Endodermal cell (in vitro differentiated cells): Measurements from ENCODE around the gene RPL10A. TPM values are rescaled to one million over a fixed set of nuclear protein-coding genes. Genes with fewer than 3 reads are reported as not detected.

ENCODE experiments used
- DNase-seq: peaks from one replicate; pipeline ENCODE4 v3.0.0-alpha.2; 2017
- H3K27ac ChIP-seq: 2 replicates; pipeline ENCODE4 v1.5.1; 2013; ENCODE audit warnings: mild to moderate bottlenecking, low read depth, low read length, moderate library complexity
- H3K27me3 ChIP-seq: 2 replicates; pipeline ENCODE4 v1.6.1; 2013; ENCODE audit warnings: mild to moderate bottlenecking, low read length, moderate library complexity; ENCODE audit not compliant: insufficient read depth, control insufficient read depth, poor library complexity, severe bottlenecking
- H3K36me3 ChIP-seq: 2 replicates; pipeline ENCODE4 v1.7.0; 2013; ENCODE audit warnings: mild to moderate bottlenecking, low read length, moderate library complexity; ENCODE audit not compliant: control insufficient read depth, insufficient read depth
- H3K4me1 ChIP-seq: one replicate; pipeline ENCODE4 v1.7.0; 2013; ENCODE audit warnings: low read length; ENCODE audit not compliant: control insufficient read depth, insufficient read depth
- H3K4me3 ChIP-seq: 2 replicates; pipeline ENCODE4 v1.5.1; 2013; ENCODE audit warnings: mild to moderate bottlenecking, low read length, moderate library complexity
- H3K9ac ChIP-seq: 2 replicates; pipeline ENCODE4 v1.6.1; 2013; ENCODE audit warnings: mild to moderate bottlenecking, low read length, moderate library complexity; ENCODE audit not compliant: poor library complexity, severe bottlenecking; ENCODE audit errors: extremely low read depth
- H3K9me3 ChIP-seq: 2 replicates; pipeline ENCODE4 v1.6.1; 2013; ENCODE audit warnings: mild to moderate bottlenecking, low read length, moderate library complexity; ENCODE audit not compliant: control insufficient read depth
- H3K27ac Mint-ChIP-seq: 2 replicates; pipeline ENCODE4 v1.8.0; 2020; ENCODE audit warnings: mixed read lengths
- H3K27me3 Mint-ChIP-seq: 2 replicates; pipeline ENCODE4 v1.8.0; 2021; ENCODE audit warnings: mild to moderate bottlenecking, mixed read lengths; ENCODE audit not compliant: insufficient read depth
- H3K36me3 Mint-ChIP-seq: 2 replicates; pipeline ENCODE4 v1.8.0; 2020; ENCODE audit warnings: low read depth, mixed read lengths
- H3K4me1 Mint-ChIP-seq: 2 replicates; pipeline ENCODE4 v1.8.0; 2020; ENCODE audit warnings: mixed read lengths
- H3K4me3 Mint-ChIP-seq: 2 replicates; pipeline ENCODE4 v1.8.0; 2020; ENCODE audit warnings: mild to moderate bottlenecking, moderate library complexity, mixed read lengths
- H3K9me3 Mint-ChIP-seq: 2 replicates; pipeline ENCODE4 v1.8.0; 2020; ENCODE audit warnings: mild to moderate bottlenecking, mixed read lengths
- CTCF ChIP-seq: fragments of 200-600 bp; sonication (generic); conservative IDR thresholded peaks from 2 replicates; pipeline ENCODE4 v1.5.0; 2021; ENCODE audit warnings: antibody characterized with exemption, mild to moderate bottlenecking
- WGBS, 2 experiments: methylation state at CpG; one replicate each; pipeline versions ENCODE4 v1.1.5 to v1.1.7; 2013; ENCODE audit warnings: missing lambda C conversion rate in 2 of 2, mixed read lengths in 1 of 2; ENCODE audit not compliant: insufficient coverage in 1 of 2, insufficient read length in 1 of 2; 5-methylcytosine and 5-hydroxymethylcytosine counted together
- total RNA-seq, 2 donors: library from RNA; stranded (reverse); fragmentation: NEBNext Ultra II Directional in 1 of 2; extraction: Animal tissue kit (Norgen Biotek cat#: 25700) in 1 of 2; gene quantifications; 2 replicates in 1 of 2; 3 replicates in 1 of 2; pipeline ENCODE4 v1.2.1, GENCODE V29; 2021

The RPL10A gene
- total RNA-seq, 2 donors from 2014 or later, result 1,411 to 1,652 TPM

- Histone ChIP-seq H3K9me3 (no peaks in the 10 kb centered on the region), H3K36me3 (no peaks in the 10 kb centered on the region), H3K4me3 (no peak overlapping the region), H3K27ac (no peak overlapping the region), H3K4me1 (no peaks in the 10 kb centered on the region), H3K9ac (no peak overlapping the region), H3K27me3 (no peaks in the 10 kb centered on the region)
- Mint-ChIP-seq H3K27me3 (peaks cover 25% of the 10 kb centered on the region), H3K27ac (no peak overlapping the region), H3K36me3 (no peaks in the 10 kb centered on the region), H3K4me1 (no peaks in the 10 kb centered on the region), H3K4me3 (no peak overlapping the region), H3K9me3 (no peaks in the 10 kb centered on the region)
- DNase-seq, result no peak
- WGBS, 2 experiments, result 50 to 74% methylated on average over 2 to 5 of the region's 5 CpGs
- TF ChIP-seq CTCF, result no peak
Measured at GRCh38 chr6:35508542-35508941, 40.3 kb downstream of the RPL10A start.

GRCh38 chr6:35510916-35511561, 42.8 kb downstream of the RPL10A start:
- no peak overlapping the region for H3K4me3 ChIP-seq
- no peak overlapping the region for H3K27ac Mint-ChIP-seq
- H3K36me3 ChIP-seq, result no peaks in the 10 kb centered on the region
- H3K4me1 ChIP-seq, result no peaks in the 10 kb centered on the region
- H3K27ac ChIP-seq, result no peak overlapping the region
- H3K27me3 ChIP-seq, result no peaks in the 10 kb centered on the region
- no peaks in the 10 kb centered on the region for H3K36me3 Mint-ChIP-seq
- DNase-seq, result no peak
- no peaks in the 10 kb centered on the region for H3K4me1 Mint-ChIP-seq
- no peaks in the 10 kb centered on the region for H3K9me3 Mint-ChIP-seq
- H3K9me3 ChIP-seq, result no peaks in the 10 kb centered on the region
- no peak overlapping the region for H3K9ac ChIP-seq
- WGBS, 2 experiments, result 83 to 86% methylated on average over 6 to 7 of the region's 7 CpGs
- H3K27me3 Mint-ChIP-seq, result peaks cover 20% of the 10 kb centered on the region
- TF ChIP-seq CTCF, result no peak
- H3K4me3 Mint-ChIP-seq, result no peak overlapping the region

- 83 to 95% methylated on average over 16 to 32 of the region's 32 CpGs for WGBS, 2 experiments
- Mint-ChIP-seq H3K27me3 (peaks cover 15% of the 10 kb centered on the region), H3K9me3 (no peaks in the 10 kb centered on the region), H3K27ac (no peak overlapping the region), H3K4me1 (no peaks in the 10 kb centered on the region), H3K36me3 (no peaks in the 10 kb centered on the region), H3K4me3 (no peak overlapping the region)
- Histone ChIP-seq H3K36me3 (no peaks in the 10 kb centered on the region), H3K4me1 (no peaks in the 10 kb centered on the region), H3K27ac (no peak overlapping the region), H3K4me3 (no peak overlapping the region), H3K27me3 (no peaks in the 10 kb centered on the region), H3K9me3 (no peaks in the 10 kb centered on the region), H3K9ac (no peak overlapping the region)
- TF ChIP-seq CTCF, result no peak
- no peak for DNase-seq
Measured at GRCh38 chr6:35511562-35511941, 43.4 kb downstream of the RPL10A start.
